ENCODE data around the gene AMPH.

AMPH gene

DNA sequence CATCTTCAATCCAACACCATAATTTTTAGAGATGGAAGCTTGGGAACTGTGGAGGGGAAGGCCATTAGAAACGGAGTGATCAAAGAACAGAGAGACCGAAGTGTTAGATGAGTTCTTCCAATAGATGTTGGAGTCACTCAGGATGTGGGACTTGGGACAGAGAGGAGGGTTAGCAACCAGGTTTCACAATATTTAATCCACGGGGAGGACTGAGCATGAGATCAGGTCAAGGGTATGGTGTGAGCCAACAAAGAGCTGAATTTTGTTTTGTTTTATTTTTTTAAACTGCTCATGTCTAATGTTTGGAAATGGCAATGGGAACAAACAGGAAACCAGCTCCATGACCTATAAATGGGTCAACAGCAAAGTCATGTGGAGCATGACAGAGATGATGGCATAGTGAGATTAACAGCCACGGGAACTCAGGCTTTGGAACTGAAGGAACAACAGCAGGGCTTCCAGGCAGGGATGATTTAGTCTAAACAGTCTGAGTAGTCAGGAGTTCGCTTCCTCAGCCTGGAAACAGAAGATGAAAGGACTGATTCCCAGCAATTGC is 38.9 kb upstream of the AMPH start:
- Histone ChIP-seq H3K27me3 (ENCODE audit: control insufficient read depth, insufficient read depth, low read length) (no peaks in the 10 kb centered on the region), H2AFZ (no peak overlapping the region), H3K79me2 (no peaks in the 10 kb centered on the region), H3K4me3 (ENCODE audit: low read depth, low read length) (no peak overlapping the region), H3K9me3 (ENCODE audit: control insufficient read depth, low read length) (no peaks in the 10 kb centered on the region), H3K4me2 (ENCODE audit: low read length) (no peak overlapping the region), H3K36me3 (ENCODE audit: control insufficient read depth, insufficient read depth, low read length) (no peaks in the 10 kb centered on the region), H3K27ac (no peak overlapping the region), H3K9ac (no peak overlapping the region), H3K4me1 (peaks cover 11% of the 10 kb centered on the region)
- TF ChIP-seq, protein P1, sequence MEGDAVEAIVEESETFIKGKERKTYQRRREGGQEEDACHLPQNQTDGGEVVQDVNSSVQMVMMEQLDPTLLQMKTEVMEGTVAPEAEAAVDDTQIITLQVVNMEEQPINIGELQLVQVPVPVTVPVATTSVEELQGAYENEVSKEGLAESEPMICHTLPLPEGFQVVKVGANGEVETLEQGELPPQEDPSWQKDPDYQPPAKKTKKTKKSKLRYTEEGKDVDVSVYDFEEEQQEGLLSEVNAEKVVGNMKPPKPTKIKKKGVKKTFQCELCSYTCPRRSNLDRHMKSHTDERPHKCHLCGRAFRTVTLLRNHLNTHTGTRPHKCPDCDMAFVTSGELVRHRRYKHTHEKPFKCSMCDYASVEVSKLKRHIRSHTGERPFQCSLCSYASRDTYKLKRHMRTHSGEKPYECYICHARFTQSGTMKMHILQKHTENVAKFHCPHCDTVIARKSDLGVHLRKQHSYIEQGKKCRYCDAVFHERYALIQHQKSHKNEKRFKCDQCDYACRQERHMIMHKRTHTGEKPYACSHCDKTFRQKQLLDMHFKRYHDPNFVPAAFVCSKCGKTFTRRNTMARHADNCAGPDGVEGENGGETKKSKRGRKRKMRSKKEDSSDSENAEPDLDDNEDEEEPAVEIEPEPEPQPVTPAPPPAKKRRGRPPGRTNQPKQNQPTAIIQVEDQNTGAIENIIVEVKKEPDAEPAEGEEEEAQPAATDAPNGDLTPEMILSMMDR (IDR thresholded peaks at IDR 0.05) = no peak

DNA sequence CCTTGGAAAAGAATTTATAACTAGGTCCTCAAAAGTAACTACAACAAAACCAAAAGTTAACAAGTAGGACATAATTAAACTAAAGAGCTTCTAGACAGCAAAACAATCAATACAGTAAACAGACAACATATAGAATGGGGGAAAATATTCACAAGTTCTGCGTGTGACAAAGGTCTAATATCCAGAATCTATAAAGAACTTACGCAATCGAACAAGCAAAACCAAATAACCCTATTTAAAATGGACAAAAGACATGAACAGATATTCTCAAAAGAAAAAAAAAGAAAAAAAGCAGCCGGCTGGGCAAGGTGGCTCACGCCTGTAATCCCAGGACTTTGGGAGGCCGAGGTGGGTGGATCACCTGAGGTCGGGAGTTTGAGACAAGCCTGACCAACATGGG is 33.8 kb upstream of the AMPH start:
- TF ChIP-seq, protein P1 (IDR thresholded peaks at IDR 0.05) = no peak
- Histone ChIP-seq H3K4me3 (ENCODE audit: low read depth, low read length) (no peak overlapping the region), H3K4me2 (ENCODE audit: low read length) (no peak overlapping the region)

DNA sequence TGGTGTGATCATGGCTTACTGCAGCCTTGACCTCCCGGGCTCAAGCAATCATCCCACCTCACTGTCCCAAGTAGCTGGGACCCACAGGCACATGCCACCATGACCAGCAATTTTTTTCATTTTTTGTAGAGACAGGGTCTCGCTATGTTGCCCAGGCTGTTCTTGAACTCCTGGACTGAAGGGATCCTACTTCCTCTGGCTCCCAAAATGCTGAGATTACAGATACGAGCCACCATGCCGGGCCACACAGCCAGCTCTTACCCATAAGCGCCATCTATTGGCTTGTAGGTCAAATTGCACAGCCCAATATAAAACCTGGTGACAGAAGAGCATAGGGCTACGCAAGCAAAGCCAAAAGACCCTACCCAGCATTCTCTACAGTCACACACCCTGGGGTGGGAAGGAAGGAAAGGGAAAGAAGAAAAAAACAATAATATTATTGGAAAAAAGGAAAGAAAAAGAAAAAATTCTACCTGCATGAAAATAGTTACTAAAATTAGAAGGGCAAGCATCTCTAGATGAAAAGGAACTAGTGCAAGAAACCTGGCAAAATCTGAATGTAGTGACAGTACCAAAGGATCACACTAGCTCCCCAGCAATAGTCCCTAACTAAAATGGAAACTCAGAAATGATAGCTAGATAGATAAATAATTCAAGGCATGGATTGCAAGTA is 29.4 kb upstream of the AMPH start:
- Histone ChIP-seq H3K4me2 (ENCODE audit: low read length) (no peak overlapping the region), H3K27me3 (ENCODE audit: control insufficient read depth, insufficient read depth, low read length) (no peaks in the 10 kb centered on the region), H3K79me2 (no peaks in the 10 kb centered on the region), H3K9ac (no peak overlapping the region), H3K27ac (no peak overlapping the region), H3K4me1 (no peaks in the 10 kb centered on the region), H2AFZ (no peak overlapping the region), H3K9me3 (ENCODE audit: control insufficient read depth, low read length) (no peaks in the 10 kb centered on the region), H3K36me3 (ENCODE audit: control insufficient read depth, insufficient read depth, low read length) (no peaks in the 10 kb centered on the region), H3K4me3 (ENCODE audit: low read depth, low read length) (no peak overlapping the region)
- TF ChIP-seq, protein P1 (IDR thresholded peaks at IDR 0.05) = peak; percentile 80

More for the DNA sequence above, 33.8 kb upstream of the AMPH start:
- no peaks in the 10 kb centered on the region for H3K79me2 ChIP-seq
- H3K36me3 ChIP-seq (ENCODE audit: control insufficient read depth, insufficient read depth, low read length) = no peaks in the 10 kb centered on the region
- no peaks in the 10 kb centered on the region for H3K9me3 ChIP-seq (ENCODE audit: control insufficient read depth, low read length)
- no peaks in the 10 kb centered on the region for H3K27me3 ChIP-seq (ENCODE audit: control insufficient read depth, insufficient read depth, low read length)
- H3K27ac ChIP-seq = no peak overlapping the region
- no peak overlapping the region for H3K9ac ChIP-seq
- H2AFZ ChIP-seq = no peak overlapping the region
- H3K4me1 ChIP-seq = peaks cover 4% of the 10 kb centered on the region

DNA sequence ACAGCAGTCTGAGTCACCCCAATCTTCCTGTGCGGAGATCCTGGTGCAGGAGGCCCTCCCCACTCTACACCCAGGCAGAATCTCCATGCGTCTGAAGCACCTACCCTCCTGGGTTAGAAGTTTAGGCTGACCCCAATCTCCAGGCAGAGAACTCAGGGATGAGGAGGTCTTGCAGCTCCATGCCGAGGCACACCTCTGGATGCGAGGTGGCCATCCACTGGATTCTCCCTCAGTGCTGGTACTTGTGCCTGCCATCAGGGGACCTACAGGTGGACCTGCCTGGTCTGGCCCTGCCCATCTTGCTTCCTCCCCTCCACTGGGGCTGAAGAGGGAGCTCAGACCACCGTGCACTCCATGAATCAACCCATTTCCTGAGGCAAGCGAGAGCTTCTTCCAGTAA is 28.8 kb upstream of the AMPH start:
- Histone ChIP-seq H3K36me3 (ENCODE audit: control insufficient read depth, insufficient read depth, low read length) (no peaks in the 10 kb centered on the region), H3K4me1 (no peaks in the 10 kb centered on the region), H3K9me3 (ENCODE audit: control insufficient read depth, low read length) (no peaks in the 10 kb centered on the region), H3K9ac (no peak overlapping the region), H3K79me2 (no peaks in the 10 kb centered on the region), H3K4me3 (ENCODE audit: low read depth, low read length) (no peak overlapping the region), H3K27me3 (ENCODE audit: control insufficient read depth, insufficient read depth, low read length) (no peaks in the 10 kb centered on the region), H3K4me2 (ENCODE audit: low read length) (no peak overlapping the region), H2AFZ (no peak overlapping the region), H3K27ac (no peak overlapping the region)
- TF ChIP-seq, protein P1 (IDR thresholded peaks at IDR 0.05) = no peak

DNA sequence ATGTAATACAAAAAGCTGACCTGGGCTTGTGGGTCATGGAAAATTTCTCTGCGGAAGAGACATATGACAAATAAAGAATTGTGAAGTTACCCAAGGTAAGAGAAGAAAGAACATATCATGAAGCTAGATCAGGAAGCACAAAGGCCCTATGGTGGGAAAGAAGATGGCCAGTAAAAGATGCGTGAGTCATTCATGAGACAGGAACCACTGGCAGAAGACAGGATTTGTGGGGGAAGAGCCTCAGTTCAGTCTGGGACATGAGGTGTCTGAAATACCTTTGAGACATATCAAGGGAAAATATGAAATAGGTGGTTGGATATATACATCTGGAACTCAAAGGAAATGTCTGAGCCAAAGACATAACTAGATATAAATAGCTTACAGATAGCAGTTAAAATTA is 27.7 kb upstream of the AMPH start:
- Histone ChIP-seq H3K27me3 (ENCODE audit: control insufficient read depth, insufficient read depth, low read length) (no peaks in the 10 kb centered on the region), H3K4me3 (ENCODE audit: low read depth, low read length) (no peak overlapping the region), H2AFZ (no peak overlapping the region), H3K27ac (no peak overlapping the region), H3K4me2 (ENCODE audit: low read length) (no peak overlapping the region), H3K4me1 (no peaks in the 10 kb centered on the region), H3K9me3 (ENCODE audit: control insufficient read depth, low read length) (no peaks in the 10 kb centered on the region), H3K9ac (no peak overlapping the region), H3K36me3 (ENCODE audit: control insufficient read depth, insufficient read depth, low read length) (no peaks in the 10 kb centered on the region), H3K79me2 (no peaks in the 10 kb centered on the region)
- TF ChIP-seq, protein P1 (IDR thresholded peaks at IDR 0.05) = no peak

Measured in parathyroid adenoma (tissue), 2 donors.